A549 treated with CpdA at 1 μM for 4 hours (cell line): ENCODE data around the gene OR6C75. TPM values are rescaled to one million over a fixed set of nuclear protein-coding genes. Genes with fewer than 3 reads are reported as not detected.

Experiments used
- total RNA-seq: library from RNA; stranded (reverse); fragments of 200-300 nt; extraction: Qiagen RNA extraction; gene quantifications from 5 replicates; pipeline ENCODE4 v1.2.3, GENCODE V29; 2022; ENCODE audit warnings: low read depth

Gene OR6C75
- total RNA-seq: not detected in 5 replicates

GRCh38 chr12:55362675-55363074, at the start of gene OR6C75:
Gene OR6C75, plus strand, starts transcription at chr12:55362975. Its CDS starts 2,136 bp downstream, at chr12:55365111.

GRCh38 chr12:55314043-55314442, 48.7 kb upstream of the OR6C75 start, which contains the start of gene OR6C1:
Gene OR6C1, plus strand, starts transcription at chr12:55314343. Its CDS starts 6,257 bp downstream, at chr12:55320600.

GRCh38 chr12:55330446-55330845, 32.3 kb upstream of the OR6C75 start, which contains the start of gene OR6C3:
Gene OR6C3, plus strand, starts transcription at chr12:55330746. Its CDS starts 955 bp downstream, at chr12:55331701.

GRCh38 chr12:55400229-55400628, 37.5 kb downstream of the OR6C75 start, which contains the start of gene OR6C65:
Gene OR6C65, plus strand, starts transcription at chr12:55400529. Its CDS starts 0 bp downstream, at chr12:55400529.

Other genes with a start within 250 kb of the OR6C75 start
- gene OR9K2, start 236.6 kb upstream of the OR6C75 start, total RNA-seq: not detected in 5 replicates
- gene OR10A7, start 141.9 kb upstream of the OR6C75 start, total RNA-seq: not detected in 5 replicates
- gene OR6C74, start 118.4 kb upstream of the OR6C75 start, total RNA-seq: not detected in 5 replicates
- not detected in 5 replicates for gene OR6C6, start 66.4 kb upstream of the OR6C75 start, total RNA-seq
- gene OR6C1, start 48.6 kb upstream of the OR6C75 start, total RNA-seq: not detected in 5 replicates
- not detected in 5 replicates for gene OR6C3, start 32.2 kb upstream of the OR6C75 start, total RNA-seq
- not detected in 5 replicates for gene OR6C65, start 37.6 kb downstream of the OR6C75 start, total RNA-seq
- gene OR6C76, start 63.3 kb downstream of the OR6C75 start, total RNA-seq: not detected in 5 replicates
- gene OR6C2, start 81.1 kb downstream of the OR6C75 start, total RNA-seq: not detected in 5 replicates
- not detected in 5 replicates for gene OR6C70, start 107.2 kb downstream of the OR6C75 start, total RNA-seq
- gene OR6C68, start 129.4 kb downstream of the OR6C75 start, total RNA-seq: not detected in 5 replicates
- not detected in 5 replicates for gene OR6C4, start 186.6 kb downstream of the OR6C75 start, total RNA-seq
- not detected in 5 replicates for gene OR2AP1, start 209.5 kb downstream of the OR6C75 start, total RNA-seq